GM12801 (cell line): Measurements from ENCODE around the gene ZFP92.

ENCODE experiments used
- TF ChIP-seq, protein P1 (sequence below): IDR thresholded peaks from one replicate; pipeline ENCODE4 v1.5.1; 2011; ENCODE audit warnings: control low read depth; ENCODE audit not compliant: insufficient read length; ENCODE audit errors: extremely low read depth

ZFP92 gene

DNA sequence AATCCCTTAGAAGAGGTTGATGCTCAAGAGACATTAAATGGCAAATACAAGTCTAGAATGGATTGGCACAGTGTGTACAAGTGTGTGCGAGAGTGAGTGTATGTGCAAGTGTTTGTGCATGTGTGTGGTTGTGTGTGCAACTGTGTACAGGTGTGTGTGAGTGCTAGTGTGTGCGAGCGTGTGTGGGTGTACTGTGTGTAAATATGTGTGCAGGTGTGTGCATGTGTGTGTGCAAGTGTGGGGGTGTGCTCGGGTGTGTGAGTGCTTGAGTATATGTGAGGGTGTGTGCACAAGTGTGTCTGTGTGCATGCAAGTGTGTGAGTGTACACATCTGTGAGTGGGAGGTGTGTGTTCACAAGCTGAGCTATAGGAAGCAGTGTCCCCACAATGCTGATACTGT, 28.7 kb downstream of the ZFP92 start:
- TF ChIP-seq, protein P1, sequence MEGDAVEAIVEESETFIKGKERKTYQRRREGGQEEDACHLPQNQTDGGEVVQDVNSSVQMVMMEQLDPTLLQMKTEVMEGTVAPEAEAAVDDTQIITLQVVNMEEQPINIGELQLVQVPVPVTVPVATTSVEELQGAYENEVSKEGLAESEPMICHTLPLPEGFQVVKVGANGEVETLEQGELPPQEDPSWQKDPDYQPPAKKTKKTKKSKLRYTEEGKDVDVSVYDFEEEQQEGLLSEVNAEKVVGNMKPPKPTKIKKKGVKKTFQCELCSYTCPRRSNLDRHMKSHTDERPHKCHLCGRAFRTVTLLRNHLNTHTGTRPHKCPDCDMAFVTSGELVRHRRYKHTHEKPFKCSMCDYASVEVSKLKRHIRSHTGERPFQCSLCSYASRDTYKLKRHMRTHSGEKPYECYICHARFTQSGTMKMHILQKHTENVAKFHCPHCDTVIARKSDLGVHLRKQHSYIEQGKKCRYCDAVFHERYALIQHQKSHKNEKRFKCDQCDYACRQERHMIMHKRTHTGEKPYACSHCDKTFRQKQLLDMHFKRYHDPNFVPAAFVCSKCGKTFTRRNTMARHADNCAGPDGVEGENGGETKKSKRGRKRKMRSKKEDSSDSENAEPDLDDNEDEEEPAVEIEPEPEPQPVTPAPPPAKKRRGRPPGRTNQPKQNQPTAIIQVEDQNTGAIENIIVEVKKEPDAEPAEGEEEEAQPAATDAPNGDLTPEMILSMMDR, result no peak

DNA sequence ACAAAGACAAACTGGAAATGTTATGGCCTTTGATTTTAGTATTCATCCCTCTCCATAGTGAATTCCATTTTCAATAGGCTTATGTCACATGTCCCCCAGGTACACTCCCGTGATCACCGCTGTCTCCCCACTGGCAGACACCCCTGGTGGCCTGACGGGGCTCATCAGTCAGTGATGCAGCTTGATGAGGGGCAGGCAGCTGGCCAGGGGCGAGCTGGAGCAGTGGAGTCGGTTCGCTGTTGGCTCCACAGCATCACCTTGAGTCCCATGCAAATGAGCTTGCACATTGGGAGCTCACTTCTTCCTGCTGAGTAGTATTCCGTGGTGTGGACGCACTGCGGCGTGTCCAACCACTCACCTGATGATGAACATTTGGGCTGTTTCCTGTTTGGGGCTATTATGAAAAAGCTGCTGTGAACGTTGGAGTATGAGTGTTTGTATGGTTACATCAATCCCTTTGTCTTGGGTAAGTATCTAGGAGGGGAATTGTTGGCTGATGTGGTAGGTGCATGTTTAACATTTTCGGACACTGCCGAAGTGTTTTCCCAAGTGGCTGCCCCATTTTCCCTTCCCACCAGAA, 29.4 kb downstream of the ZFP92 start:
- TF ChIP-seq, protein P1, result no peak

DNA sequence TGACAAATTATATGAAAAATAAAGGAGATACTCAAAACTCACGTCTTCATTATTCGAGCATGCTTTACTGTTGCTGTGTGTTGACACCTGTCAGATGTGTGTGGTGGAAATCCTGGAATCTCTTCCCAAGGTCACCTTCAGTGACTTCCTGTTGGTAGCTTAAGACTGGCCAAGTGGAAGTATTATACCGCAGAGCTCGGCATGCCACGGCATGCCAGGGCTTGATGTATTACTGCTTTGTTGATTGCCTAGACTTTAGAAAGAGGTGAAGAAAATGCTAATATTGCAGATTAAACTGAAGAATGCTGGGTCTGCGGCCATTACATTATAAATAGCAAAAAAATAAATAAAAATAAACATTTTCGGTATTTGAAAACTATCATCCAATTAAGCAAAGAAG, 30.0 kb downstream of the ZFP92 start:
- TF ChIP-seq, protein P1, result no peak

DNA sequence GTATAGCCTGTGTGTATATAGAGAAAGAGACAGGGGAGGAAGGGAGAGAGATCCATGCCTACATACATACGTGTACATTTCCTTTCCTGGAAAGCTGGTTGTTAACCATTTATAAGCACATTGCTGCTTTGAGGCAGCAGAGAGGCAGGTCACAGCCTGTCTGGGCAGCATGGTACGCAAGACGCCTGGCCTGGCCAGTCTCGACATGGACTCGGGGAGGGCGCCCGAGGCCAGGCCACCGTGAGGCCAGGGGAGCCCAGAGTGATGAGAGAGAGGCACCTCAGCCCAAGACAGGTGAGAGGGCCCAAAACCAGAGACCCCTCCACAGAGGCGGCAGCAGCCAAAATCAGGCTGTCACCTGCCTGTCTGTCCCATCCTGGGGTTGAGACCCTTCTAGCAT, 30.7 kb downstream of the ZFP92 start:
- TF ChIP-seq, protein P1, result no peak

DNA sequence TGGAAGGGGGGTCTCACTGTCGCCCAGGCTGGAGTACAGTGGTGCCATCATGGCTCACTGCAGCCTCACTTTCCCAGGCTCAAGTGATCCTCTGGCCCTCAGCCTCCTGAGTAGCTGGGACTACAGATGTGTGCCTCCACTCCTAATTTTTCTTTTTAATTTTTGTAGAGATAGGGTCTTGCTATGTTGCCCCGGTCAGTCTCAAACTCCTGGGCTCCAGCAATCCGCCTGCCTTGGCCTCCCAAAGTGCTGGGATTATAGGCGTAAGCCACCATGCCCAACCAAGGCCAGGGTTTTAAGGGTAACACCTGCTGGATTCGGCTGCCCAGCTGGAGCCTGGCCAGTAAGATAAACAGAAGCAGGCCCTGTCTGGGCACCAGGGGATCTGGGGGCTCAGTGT, 31.2 kb downstream of the ZFP92 start:
- TF ChIP-seq, protein P1, result no peak

DNA sequence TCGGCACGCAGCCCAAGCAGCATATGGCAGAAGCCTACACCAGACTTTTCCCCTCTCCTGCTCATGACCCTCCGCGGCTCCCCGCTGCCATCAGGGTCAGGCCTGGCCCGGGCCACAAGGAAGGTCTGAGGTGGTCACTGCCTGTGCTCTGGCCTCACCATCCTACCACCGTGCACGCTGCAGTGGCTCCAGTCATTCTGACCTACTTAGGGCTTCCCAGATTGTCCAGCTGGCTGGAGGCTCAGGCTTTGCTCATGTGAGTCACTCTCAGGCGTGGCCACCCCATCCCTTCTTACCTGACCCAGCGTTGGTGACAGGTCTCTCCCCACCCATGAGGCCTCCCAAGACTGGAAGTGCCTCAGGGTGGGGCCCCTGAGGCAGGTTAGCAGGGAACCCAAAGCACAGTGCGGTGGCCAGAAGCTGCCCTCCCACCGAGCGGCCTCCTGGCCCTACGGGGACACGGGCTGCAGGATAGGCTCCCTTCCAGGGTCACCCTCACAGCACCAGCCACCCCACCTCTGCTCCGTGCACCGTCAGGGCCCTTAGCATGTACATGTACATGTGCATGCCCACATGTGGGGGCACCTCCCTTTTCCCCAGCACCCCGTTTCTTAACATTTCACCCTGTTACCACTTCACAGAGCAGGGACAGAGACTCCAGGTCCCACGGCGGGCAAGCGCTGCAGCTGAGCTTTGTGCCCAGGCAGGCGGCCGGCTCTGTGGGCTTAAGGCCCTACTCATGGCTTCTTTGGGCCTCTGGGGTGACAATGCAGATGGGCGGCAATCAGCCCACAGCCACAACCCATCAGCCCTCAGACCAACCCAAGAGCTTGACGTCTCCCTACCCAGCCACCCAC, 32.4 kb downstream of the ZFP92 start:
- TF ChIP-seq, protein P1, result no peak

DNA sequence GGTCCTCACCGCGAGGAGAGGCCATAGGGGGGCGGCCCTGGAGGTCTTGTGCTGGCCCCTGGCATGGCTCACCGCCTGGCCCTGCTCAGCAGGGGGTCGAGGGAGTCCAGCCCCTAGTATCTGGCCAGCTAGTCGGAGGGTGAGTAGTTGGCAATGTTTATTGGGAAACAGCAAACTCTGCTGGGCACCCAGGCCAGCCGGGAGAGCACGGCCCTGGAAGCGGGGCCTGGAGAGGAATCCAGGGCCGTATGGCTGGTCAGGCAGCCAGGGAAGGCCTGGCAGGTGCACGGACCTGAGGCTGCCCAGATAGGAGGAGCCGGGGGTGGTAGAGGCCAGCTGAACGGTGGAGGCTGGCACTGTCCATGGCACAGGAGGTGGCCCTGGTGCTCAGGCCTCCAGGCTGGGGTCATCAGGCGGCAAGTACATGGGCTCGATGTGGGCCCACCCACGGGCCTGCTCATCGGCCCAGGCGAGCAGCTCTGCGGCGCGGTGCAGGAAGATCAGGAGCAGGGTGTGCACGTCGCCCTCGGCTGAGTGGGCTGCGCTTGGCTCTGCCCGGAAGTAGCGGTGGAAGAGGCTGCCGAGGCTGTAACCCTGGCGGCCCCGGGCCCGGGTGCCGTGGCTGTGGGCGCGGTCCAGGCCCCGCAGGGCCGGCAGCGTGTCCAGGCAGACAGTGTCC, 33.2 kb downstream of the ZFP92 start:
- TF ChIP-seq, protein P1, result no peak
